ENCODE measurements around the gene EGR2.
"Not testable (repeated sequence)": the region's sequence is repeated elsewhere in the genome, so short reads cannot be mapped to it uniquely, and the experiment has no call there.

EGR2 gene

GRCh38 chr10:62792261-62792660 is 23.9 kb downstream of the EGR2 start:
- DNase-seq (ENCODE audit: low spot score), result no peak

- no peak for DNase-seq (ENCODE audit: low spot score)
Measured at GRCh38 chr10:62790571-62790970, 25.6 kb downstream of the EGR2 start.

GRCh38 chr10:62790019-62790555 is 26.1 kb downstream of the EGR2 start:
- DNase-seq (ENCODE audit: low spot score), result no peak

GRCh38 chr10:62788861-62789467 is 27.2 kb downstream of the EGR2 start:
- no peak for DNase-seq (ENCODE audit: low spot score)

GRCh38 chr10:62788285-62788684 is 27.9 kb downstream of the EGR2 start:
- not testable (repeated sequence) for DNase-seq (ENCODE audit: low spot score)

- DNase-seq (ENCODE audit: low spot score), result not testable (repeated sequence)
Measured at GRCh38 chr10:62784537-62784936, 31.6 kb downstream of the EGR2 start.

GRCh38 chr10:62779487-62780248 is 36.5 kb downstream of the EGR2 start:
- peak; percentile 93 for DNase-seq (ENCODE audit: low spot score)

GRCh38 chr10:62778125-62778524 is 38.0 kb downstream of the EGR2 start:
- no peak for DNase-seq (ENCODE audit: low spot score)

- no peak for DNase-seq (ENCODE audit: low spot score)
Measured at GRCh38 chr10:62772186-62772974, 43.8 kb downstream of the EGR2 start.

- DNase-seq (ENCODE audit: low spot score), result no peak
Measured at GRCh38 chr10:62769574-62770242, 46.5 kb downstream of the EGR2 start.

- DNase-seq (ENCODE audit: low spot score), result no peak
Measured at GRCh38 chr10:62766386-62766785, 49.8 kb downstream of the EGR2 start.

GRCh38 chr10:62765726-62766125 is 50.4 kb downstream of the EGR2 start:
- no peak for DNase-seq (ENCODE audit: low spot score)

GRCh38 chr10:62764011-62764410 is 52.2 kb downstream of the EGR2 start:
- no peak for DNase-seq (ENCODE audit: low spot score)

GRCh38 chr10:62763155-62763554 is 53.0 kb downstream of the EGR2 start:
- DNase-seq (ENCODE audit: low spot score), result no peak
